H1 (cell line): Measurements from ENCODE around the gene SPPL3. TPM values are rescaled to one million over a fixed set of nuclear protein-coding genes. Genes with fewer than 3 reads are reported as not detected.

Experiments
- CTCF ChIA-PET: fragments of 300-600 bp; sonication (Branson Sonifier 250); formaldehyde crosslinking; loops from one replicate; lab custom pipeline; 2021; ENCODE audit not compliant: partially characterized antibody; lab: Charles Lee
- POLR2A ChIA-PET: fragments of 300-600 bp; sonication (Branson Sonifier 250); formaldehyde crosslinking; loops from one replicate; lab custom pipeline; 2021; ENCODE audit warnings: inconsistent platforms; ENCODE audit not compliant: partially characterized antibody; lab: Charles Lee
- DNase-seq, 2 experiments: peaks; one replicate each; pipeline versions ENCODE4 v3.0.0 to v3.0.0-alpha.2; 2010 to 2022; ENCODE audit warnings: low spot score in 2 of 2, low read depth in 1 of 2, mixed read lengths in 1 of 2
- FAIRE-seq: peaks from 2 replicates; lab custom pipeline; 2011; peaks lifted over from hg19 to GRCh38; lab: Jason Lieb, UNC
- H2AFZ ChIP-seq: 2 replicates; pipeline ENCODE4 v1.8.1; 2012; ENCODE audit warnings: low read length, inconsistent platforms
- H2AK5ac ChIP-seq: 2 replicates; pipeline ENCODE4 v1.6.1; 2013; ENCODE audit warnings: low read depth, low read length
- H2BK120ac ChIP-seq: replicated peaks from 2 replicates; pipeline ENCODE3; 2013; ENCODE audit warnings: low read depth, low read length, inconsistent platforms
- H2BK12ac ChIP-seq: 2 replicates; pipeline ENCODE4 v1.6.1; 2013; ENCODE audit warnings: low read depth, low read length
- H2BK15ac ChIP-seq: 2 replicates; pipeline ENCODE4 v1.6.1; 2013; ENCODE audit warnings: low read length
- H2BK20ac ChIP-seq: 2 replicates; pipeline ENCODE4 v1.6.1; 2013; ENCODE audit warnings: low read length
- H2BK5ac ChIP-seq: 2 replicates; pipeline ENCODE4 v1.6.1; 2013; ENCODE audit warnings: low read depth, low read length
- H3K14ac ChIP-seq: 2 replicates; pipeline ENCODE4 v1.6.1; 2013; ENCODE audit warnings: inconsistent platforms; ENCODE audit not compliant: insufficient read length
- H3K18ac ChIP-seq: 2 replicates; pipeline ENCODE4 v1.6.1; 2013; ENCODE audit warnings: low read length; ENCODE audit errors: extremely low read depth
- H3K23ac ChIP-seq: 2 replicates; pipeline ENCODE4 v1.6.1; 2013; ENCODE audit warnings: inconsistent platforms; ENCODE audit not compliant: insufficient read length
- H3K23me2 ChIP-seq: 2 replicates; pipeline ENCODE4 v1.6.1; 2013; ENCODE audit warnings: low read depth, low read length
- H3K27ac ChIP-seq: 2 replicates; pipeline ENCODE4 v1.6.1; 2011; ENCODE audit warnings: low read depth, low read length, inconsistent platforms
- H3K27me3 ChIP-seq, 4 experiments: replicated peaks in 1 of 4; 1 replicate in 1 of 4; 2 replicates in 3 of 4; pipeline versions ENCODE4 v1.6.1 to v1.8.1; 2011 to 2013; ENCODE audit warnings: low read length in 3 of 4, mild to moderate bottlenecking in 3 of 4, inconsistent platforms in 2 of 4, mixed read lengths in 2 of 4, moderate library complexity in 1 of 4; ENCODE audit not compliant: control insufficient read depth in 3 of 4, insufficient read depth in 3 of 4; ENCODE audit errors: extremely low read depth in 1 of 4
- H3K36me3 ChIP-seq, 4 experiments: 2 replicates each; pipeline versions ENCODE4 v1.6.1 to v1.8.1; 2011 to 2013; ENCODE audit warnings: mild to moderate bottlenecking in 4 of 4, low read length in 3 of 4, moderate library complexity in 2 of 4, control low read depth in 1 of 4, inconsistent platforms in 1 of 4; ENCODE audit not compliant: insufficient read depth in 4 of 4, control insufficient read depth in 2 of 4
- H3K4ac ChIP-seq: replicated peaks from 2 replicates; pipeline ENCODE3; 2013; ENCODE audit warnings: low read length, low read depth, mixed read lengths, inconsistent platforms; ENCODE audit not compliant: insufficient read length
- H3K4me1 ChIP-seq, 4 experiments: replicated peaks in 1 of 4; 1 replicate in 1 of 4; 2 replicates in 3 of 4; pipeline versions ENCODE4 v1.6.1 to v1.8.1; 2011 to 2013; ENCODE audit warnings: low read length in 3 of 4, inconsistent platforms in 2 of 4, mixed read lengths in 1 of 4; ENCODE audit not compliant: insufficient read depth in 4 of 4, control insufficient read depth in 3 of 4
- H3K4me2 ChIP-seq, 2 experiments: 2 replicates each; pipeline versions ENCODE4 v1.6.1 to v1.8.1; 2011 to 2013; ENCODE audit warnings: low read depth in 2 of 2, low read length in 2 of 2, control low read depth in 1 of 2, inconsistent platforms in 1 of 2, mild to moderate bottlenecking in 1 of 2; ENCODE audit not compliant: insufficient read depth in 1 of 2
- H3K4me3 ChIP-seq, 4 experiments: fragments of 200-600, 300-600 bp in 1 of 4; sonication (generic), shearing (Covaris generic), sonication (Bioruptor Twin) in 1 of 4; 2 replicates each; pipeline versions ENCODE4 v1.5.1 to v1.8.1; 2011 to 2016; ENCODE audit warnings: low read length in 4 of 4, low read depth in 3 of 4, control low read depth in 2 of 4, inconsistent platforms in 2 of 4, mild to moderate bottlenecking in 2 of 4, mixed read lengths in 1 of 4, moderate library complexity in 1 of 4; ENCODE audit not compliant: insufficient read depth in 2 of 4; ENCODE audit errors: extremely low read depth in 1 of 4
- H3K56ac ChIP-seq: replicated peaks from 2 replicates; pipeline ENCODE3; 2013; ENCODE audit warnings: low read depth, mild to moderate bottlenecking, mixed read lengths, low read length, inconsistent platforms; ENCODE audit not compliant: insufficient read length
- H3K79me1 ChIP-seq: 2 replicates; pipeline ENCODE4 v1.6.1; 2013; ENCODE audit warnings: low read depth, low read length, control low read depth
- H3K79me2 ChIP-seq, 2 experiments: 2 replicates each; pipeline versions ENCODE4 v1.6.1 to v1.8.1; 2012 to 2013; ENCODE audit warnings: low read length in 2 of 2, mild to moderate bottlenecking in 2 of 2, inconsistent platforms in 1 of 2; ENCODE audit not compliant: insufficient read depth in 2 of 2, control insufficient read depth in 1 of 2
- H3K9ac ChIP-seq, 4 experiments: replicated peaks in 1 of 4; 1 replicate in 1 of 4; 2 replicates in 3 of 4; pipeline versions ENCODE4 v1.6.1 to v1.8.1; 2011 to 2013; ENCODE audit warnings: low read depth in 3 of 4, low read length in 3 of 4, control low read depth in 2 of 4, mild to moderate bottlenecking in 2 of 4, moderate library complexity in 2 of 4, inconsistent platforms in 1 of 4; ENCODE audit errors: extremely low read depth in 1 of 4
- H3K9me3 ChIP-seq, 2 experiments: 2 replicates each; pipeline versions ENCODE4 v1.6.1 to v1.8.1; 2012 to 2013; ENCODE audit warnings: mild to moderate bottlenecking in 2 of 2, moderate library complexity in 2 of 2, control low read depth in 1 of 2, inconsistent platforms in 1 of 2, low read depth in 1 of 2, low read length in 1 of 2, mixed read lengths in 1 of 2; ENCODE audit not compliant: insufficient read depth in 2 of 2
- H4K20me1 ChIP-seq, 2 experiments: replicated peaks in 1 of 2; 2 replicates each; pipeline versions ENCODE3 to v1.8.1; 2011 to 2013; ENCODE audit warnings: inconsistent platforms in 2 of 2, low read length in 2 of 2, mild to moderate bottlenecking in 1 of 2; ENCODE audit not compliant: insufficient read depth in 2 of 2, control insufficient read depth in 1 of 2
- H4K5ac ChIP-seq: 2 replicates; pipeline ENCODE4 v1.6.1; 2013; ENCODE audit warnings: low read length, low read depth, mixed read lengths, inconsistent platforms; ENCODE audit not compliant: insufficient read length
- H4K8ac ChIP-seq: 2 replicates; pipeline ENCODE4 v1.8.0; 2013; ENCODE audit warnings: mild to moderate bottlenecking, moderate library complexity, low read length, inconsistent platforms; ENCODE audit not compliant: insufficient read depth; ENCODE audit errors: extremely low read depth
- H4K91ac ChIP-seq: replicated peaks from 2 replicates; pipeline ENCODE3; 2013; ENCODE audit warnings: low read length, mixed read lengths, inconsistent platforms; ENCODE audit not compliant: insufficient read length
- BRCA1 ChIP-seq: IDR thresholded peaks from 2 replicates; pipeline ENCODE4 v1.6.1; 2012; ENCODE audit warnings: low read depth, low read length, improper control_type of control experiment
- HDAC6 ChIP-seq: IDR thresholded peaks from one replicate; pipeline ENCODE4 v1.7.1; 2012; ENCODE audit warnings: low read depth, mild to moderate bottlenecking, inconsistent platforms, low read length, moderate library complexity
- JUN ChIP-seq: IDR thresholded peaks from 2 replicates; pipeline ENCODE4 v1.6.1; 2011; ENCODE audit warnings: low read depth, mild to moderate bottlenecking, improper control_type of control experiment, low read length
- KDM4A ChIP-seq: IDR thresholded peaks from one replicate; pipeline ENCODE4 v1.7.1; 2012; ENCODE audit warnings: low read depth, mild to moderate bottlenecking, moderate library complexity, low read length, inconsistent platforms; ENCODE audit not compliant: severe bottlenecking
- NRF1 ChIP-seq: IDR thresholded peaks from 2 replicates; pipeline ENCODE4 v1.6.1; 2011; ENCODE audit warnings: mild to moderate bottlenecking, low read depth, low read length, improper control_type of control experiment
- PHF8 ChIP-seq: fragments of 200-600 bp; sonication (generic); conservative IDR thresholded peaks from 2 replicates; pipeline ENCODE4 v1.7.1; 2012; ENCODE audit warnings: low read depth, mild to moderate bottlenecking, inconsistent platforms, low read length, moderate library complexity
- RBBP5 ChIP-seq: IDR thresholded peaks from 2 replicates; pipeline ENCODE4 v1.7.1; 2012; ENCODE audit warnings: low read depth, mild to moderate bottlenecking, inconsistent platforms, low read length, moderate library complexity, borderline replicate concordance
- RXRA ChIP-seq: IDR thresholded peaks from 2 replicates; pipeline ENCODE4 v1.6.1; 2011; ENCODE audit warnings: low read depth, mild to moderate bottlenecking, low read length, moderate library complexity; ENCODE audit not compliant: insufficient read depth
- SIN3A ChIP-seq, 2 experiments: IDR thresholded peaks in 1 of 2; conservative IDR thresholded peaks in 1 of 2; 2 replicates each; pipeline ENCODE4 v1.6.1; 2011 to 2012; ENCODE audit warnings: low read length in 2 of 2, improper control_type of control experiment in 1 of 2, low read depth in 1 of 2, mild to moderate bottlenecking in 1 of 2
- SIRT6 ChIP-seq: IDR thresholded peaks from one replicate; pipeline ENCODE4 v1.7.1; 2012; ENCODE audit warnings: low read length, inconsistent platforms
- SP4 ChIP-seq: IDR thresholded peaks from 2 replicates; pipeline ENCODE4 v1.6.1; 2012; ENCODE audit warnings: low read length, inconsistent platforms
- YY1 ChIP-seq: IDR thresholded peaks from 2 replicates; pipeline ENCODE4 v1.6.1; 2011; ENCODE audit warnings: low read depth, mild to moderate bottlenecking, low read length
- WGBS, 2 experiments: shearing (Covaris generic) in 1 of 2; methylation state at CpG; one replicate each; pipeline versions ENCODE4 v1.1.6 to v1.1.7; 2013 to 2015; ENCODE audit warnings: low lambda C conversion rate in 2 of 2, mixed read lengths in 2 of 2, inconsistent platforms in 1 of 2, low coverage in 1 of 2, missing lambda C conversion rate in 1 of 2; ENCODE audit not compliant: insufficient replicate concordance in 2 of 2, insufficient coverage in 1 of 2, insufficient read length in 1 of 2; ENCODE audit errors: extremely low coverage in 1 of 2, missing lambda C conversion rate in 1 of 2; 5-methylcytosine and 5-hydroxymethylcytosine counted together
- polyA plus RNA-seq, 7 experiments: library from polyadenylated mRNA; depleted of rRNA in 3 of 7; stranded (reverse) in 5 of 7; unstranded in 2 of 7; fragments of >200 nt in 5 of 7; fragments of 200-250 nt in 2 of 7; gene quantifications; 1 replicate in 5 of 7; 2 replicates in 1 of 7; 4 replicates in 1 of 7; pipeline versions ENCODE4 v1.2.1 to v1.2.3, GENCODE V29; 2011 to 2013; ENCODE audit warnings: missing spikeins in 2 of 7, mixed read lengths in 2 of 7
- total RNA-seq: library from RNA; stranded (reverse); fragmentation: NEBNext Ultra II Directional; extraction: Animal tissue kit (Norgen Biotek cat#: 25700); gene quantifications from 2 replicates; pipeline ENCODE4 v1.2.1, GENCODE V29; 2021

The SPPL3 gene
- total and polyA plus RNA-seq, 2 of the 8 experiments (the other 6 are each of a cell fraction or from before 2014, with no cell fraction given): 27.3 to 48.4 TPM

DNA sequence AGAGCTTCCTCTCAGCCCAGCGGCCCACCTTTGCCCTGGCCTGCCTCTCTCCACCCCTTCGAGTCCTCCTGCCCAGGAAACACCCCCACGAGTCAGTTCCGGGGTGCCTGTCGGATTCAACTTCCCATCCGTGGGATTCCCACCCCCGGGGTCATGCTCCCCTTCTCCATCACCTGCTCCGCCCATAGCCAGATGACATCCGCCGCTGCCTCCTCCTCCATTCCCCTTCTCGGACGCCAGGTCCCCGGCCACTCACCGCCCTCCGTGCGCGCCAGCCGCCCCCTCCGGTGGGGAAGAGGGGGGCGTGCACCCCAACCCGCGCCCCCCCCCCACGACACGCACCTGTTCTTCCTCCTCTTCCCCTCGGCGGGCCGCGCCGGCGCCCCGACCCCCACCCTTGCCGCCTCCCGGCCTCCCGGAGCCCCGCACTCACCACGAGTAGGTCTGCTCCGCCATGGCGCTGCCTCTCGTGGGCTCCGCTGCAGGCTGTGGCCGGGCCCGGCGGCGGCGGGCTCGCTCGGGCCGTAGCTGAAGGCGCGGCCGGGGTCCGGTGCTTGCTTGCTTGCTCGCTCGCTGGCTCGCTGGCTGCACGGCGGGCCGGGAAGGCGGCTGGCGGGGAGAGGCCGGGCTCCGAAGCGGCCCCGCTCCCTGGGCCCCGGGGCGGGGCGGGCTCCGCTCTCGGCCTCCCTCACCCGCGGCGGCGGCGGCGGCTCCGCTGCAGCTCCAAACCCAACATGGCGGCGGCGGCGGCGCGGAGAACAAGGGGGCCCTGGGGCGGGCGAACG lies 554 bp downstream of the SPPL3 start:
- Histone ChIP-seq H3K4me2 (peak overlapping the region; percentile 85 to 92), H2AFZ (no peak overlapping the region), H3K18ac (peak overlapping the region; percentile 78), H4K20me1 (peaks cover 2 to 10% of the 10 kb centered on the region in 2 experiments), H2BK5ac (no peak overlapping the region), H3K4ac (no peak overlapping the region), H3K9me3 (no peaks in the 10 kb centered on the region), H4K5ac (peak overlapping the region; percentile 19), H3K4me1 (peaks cover 0 to 3% (median 0%) of the 10 kb centered on the region in 4 experiments; a peak in 4 of 7 replicates), H3K79me2 (peaks cover 9 to 48% of the 10 kb centered on the region in 2 experiments), H3K23ac (no peak overlapping the region), H4K8ac (peak overlapping the region; percentile 93), H3K27me3 (no peaks in the 10 kb centered on the region), H3K27ac (peak overlapping the region; percentile 82; the same call in 1 of the 2 replicates), H2BK12ac (no peak overlapping the region), H3K56ac (no peak overlapping the region), H4K91ac (no peak overlapping the region), H3K9ac (peak overlapping the region; percentile 65 to 98 (median 76)), H3K4me3 (peak overlapping the region; percentile 63 to 86 (median 76)), H3K79me1 (peaks cover 6% of the 10 kb centered on the region; the same call in 1 of the 2 replicates), H3K23me2 (peaks cover 11% of the 10 kb centered on the region), H2BK15ac (no peak overlapping the region), H3K36me3 (no peaks in the 10 kb centered on the region; a peak in 1 of 8 replicates), H2AK5ac (no peak overlapping the region), H2BK20ac (no peak overlapping the region), H3K14ac (no peak overlapping the region), H2BK120ac (no peak overlapping the region)
- ChIA-PET POLR2A (interaction anchor here (0.6 to 2.2 kb wide), 13 partner anchors 9 to 135 kb away, joined by 3 to 6 read pairs (median 3); no protein-coding TSS in a partner anchor), CTCF (interaction anchor here (0.5 to 3.2 kb wide), 7 partner anchors 9 to 420 kb away, joined by 3 to 12 read pairs (median 6); no protein-coding TSS in a partner anchor)
- 3% methylated on average over 20 of the region's 85 CpGs; no CpG with 5 or more reads in 1 of the 2 experiments for WGBS, 2 experiments
- no peak for FAIRE-seq
- peak in 1 of 2 experiments; percentile 63 for DNase-seq
- no peak for TF ChIP-seq BRCA1
- no peak for TF ChIP-seq JUN
- TF ChIP-seq RBBP5: peak; percentile 58
- no peak for TF ChIP-seq RXRA
- no peak for TF ChIP-seq YY1
- TF ChIP-seq PHF8: peak; percentile 36; the same call in 1 of the 2 replicates
- no peak for TF ChIP-seq SIRT6
- TF ChIP-seq SIN3A (conservative IDR thresholded peaks at IDR 0.05 in 1 of 2, IDR thresholded peaks at IDR 0.05 in 1 of 2; ENCODE audit: low read depth in 1 of 2, low read length in 2 of 2): peak in 1 of 2 experiments; percentile 52; a peak in 1 of 4 replicates
- no peak for TF ChIP-seq HDAC6
- no peak for TF ChIP-seq SP4
- TF ChIP-seq NRF1: no peak
- peak; percentile 65 for TF ChIP-seq KDM4A
